ENCODE measurements around the gene VWF. TPM values are rescaled to one million over a fixed set of nuclear protein-coding genes. Genes with fewer than 3 reads are reported as not detected.

The VWF gene
- total and polyA plus RNA-seq, 12 donors = 104 to 480 (median 253) TPM

- H3K27ac ChIP-seq = peak overlapping the region; percentile 20 to 78 (median 60)
- H3K4me1 ChIP-seq = peaks cover 26 to 97% (median 71%) of the 10 kb centered on the region in 9 donors
- H3K4me3 ChIP-seq = no peak overlapping the region
- intact Hi-C loops (cut with DNase I) = no loop called here
- peaks cover 0 to 14% (median 0%) of the 10 kb centered on the region in 7 donors for H3K27me3 ChIP-seq
- WGBS, 2 donors = 42 to 58% methylated on average over 15 of the region's 15 CpGs
- no peaks in the 10 kb centered on the region for H3K9me3 ChIP-seq
- H3K36me3 ChIP-seq = peaks cover 0 to 50% (median 3%) of the 10 kb centered on the region in 9 donors
- no peak for TF ChIP-seq CTCF (IDR thresholded peaks at IDR 0.05)
- DNase-seq = no peak
- ATAC-seq = peak in 1 of 8 donors; percentile 9
Measured at GRCh38 chr12:6088921-6089747, 35.3 kb downstream of the VWF start.

- no peak for TF ChIP-seq CTCF (IDR thresholded peaks at IDR 0.05)
- no peaks in the 10 kb centered on the region for H3K9me3 ChIP-seq
- 93 to 98% methylated on average over 2 of the region's 2 CpGs for WGBS, 2 donors
- H3K36me3 ChIP-seq = peaks cover 0 to 35% (median 0%) of the 10 kb centered on the region in 9 donors
- peak overlapping the region in 5 of 10 donors; percentile 3 to 78 (median 53) for H3K27ac ChIP-seq
- H3K4me1 ChIP-seq = peaks cover 14 to 100% (median 59%) of the 10 kb centered on the region in 9 donors
- ATAC-seq (no peak), DNase-seq (no peak)
- intact Hi-C loops (cut with DNase I) = no loop called here
- peaks cover 0 to 5% (median 0%) of the 10 kb centered on the region in 7 donors for H3K27me3 ChIP-seq
- H3K4me3 ChIP-seq = no peak overlapping the region
Measured at GRCh38 chr12:6086316-6086715, 38.2 kb downstream of the VWF start.

- intact Hi-C loops (cut with DNase I) = no loop called here
- Histone ChIP-seq H3K4me1 (peaks cover 14 to 100% (median 55%) of the 10 kb centered on the region in 9 donors), H3K27ac (peak overlapping the region in 5 of 10 donors; percentile 3 to 78 (median 53)), H3K27me3 (peaks cover 0 to 5% (median 0%) of the 10 kb centered on the region in 7 donors), H3K36me3 (peaks cover 0 to 38% (median 0%) of the 10 kb centered on the region in 9 donors), H3K9me3 (no peaks in the 10 kb centered on the region), H3K4me3 (no peak overlapping the region)
- no peak for TF ChIP-seq CTCF (IDR thresholded peaks at IDR 0.05)
- DNase-seq = no peak
- WGBS, 2 donors = 82% methylated on average over 3 of the region's 3 CpGs
- ATAC-seq = no peak
Measured at GRCh38 chr12:6085841-6086240, 38.6 kb downstream of the VWF start.

- Histone ChIP-seq H3K4me3 (no peak overlapping the region), H3K27me3 (peaks cover 0 to 5% (median 0%) of the 10 kb centered on the region in 7 donors), H3K4me1 (peaks cover 14 to 100% (median 54%) of the 10 kb centered on the region in 9 donors), H3K27ac (peak overlapping the region in 6 of 10 donors; percentile 57 to 78 (median 69)), H3K9me3 (no peaks in the 10 kb centered on the region), H3K36me3 (peaks cover 0 to 41% (median 0%) of the 10 kb centered on the region in 9 donors)
- ATAC-seq = peak in 1 of 8 donors; percentile 5
- intact Hi-C loops (cut with DNase I) = no loop called here
- DNase-seq = no peak
- WGBS, 2 donors = 95 to 98% methylated on average over 6 of the region's 6 CpGs
- TF ChIP-seq CTCF (IDR thresholded peaks at IDR 0.05) = no peak
Measured at GRCh38 chr12:6084969-6085450, 39.5 kb downstream of the VWF start.
